SK-N-MC (cell line): ENCODE measurements around the gene CXADR.

Experiments
- EZH2 ChIP-seq: fragments of 200-600 bp; sonication (generic); IDR thresholded peaks from one replicate; pipeline ENCODE4 v1.6.1; 2017; ENCODE audit warnings: antibody characterized with exemption
- POLR2AphosphoS5 ChIP-seq: IDR thresholded peaks from 2 replicates; pipeline ENCODE4 v1.6.1; 2012; ENCODE audit warnings: mild to moderate bottlenecking, low read depth, low read length, borderline replicate concordance

DNA sequence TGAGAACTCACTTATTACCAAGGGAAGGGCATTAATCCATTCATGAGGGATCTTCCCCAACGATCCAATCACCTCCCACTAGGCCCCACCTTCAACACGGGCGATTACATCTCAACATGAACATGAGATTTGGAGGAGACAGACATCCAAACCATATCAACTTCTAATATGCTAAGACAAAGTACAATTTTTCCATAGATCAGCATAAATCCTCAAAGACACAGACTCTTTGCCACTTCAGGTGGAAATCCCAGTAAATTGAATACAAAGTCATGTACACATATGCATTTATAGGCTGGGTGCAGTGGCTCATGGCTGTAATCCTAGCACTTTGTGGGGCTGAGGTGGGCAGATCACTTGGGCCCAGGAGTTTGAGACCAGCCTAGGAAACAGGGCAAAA lies 18.8 kb upstream of the CXADR start:
- TF ChIP-seq POLR2AphosphoS5 (no peak), EZH2 (no peak)
